AG10803 (cell line): ENCODE measurements around the gene PCDHA1.

Experiments used
- DNase-seq: peaks from one replicate; pipeline ENCODE4 v3.0.0; 2010; ENCODE audit warnings: low read depth
- H3K4me3 ChIP-seq: 2 replicates; pipeline ENCODE4 v1.5.1; 2011; ENCODE audit warnings: mild to moderate bottlenecking, low read length, control low read depth
- CTCF ChIP-seq: conservative IDR thresholded peaks from 2 replicates; pipeline ENCODE4 v1.5.1; 2011; ENCODE audit warnings: mild to moderate bottlenecking, low read length, control low read depth, inconsistent platforms

PCDHA1 gene

GRCh38 chr5:140988100-140988499, 202.2 kb downstream of the PCDHA1 start:
- no peak for DNase-seq
- TF ChIP-seq CTCF, result no peak
- H3K4me3 ChIP-seq, result no peak overlapping the region

DNA sequence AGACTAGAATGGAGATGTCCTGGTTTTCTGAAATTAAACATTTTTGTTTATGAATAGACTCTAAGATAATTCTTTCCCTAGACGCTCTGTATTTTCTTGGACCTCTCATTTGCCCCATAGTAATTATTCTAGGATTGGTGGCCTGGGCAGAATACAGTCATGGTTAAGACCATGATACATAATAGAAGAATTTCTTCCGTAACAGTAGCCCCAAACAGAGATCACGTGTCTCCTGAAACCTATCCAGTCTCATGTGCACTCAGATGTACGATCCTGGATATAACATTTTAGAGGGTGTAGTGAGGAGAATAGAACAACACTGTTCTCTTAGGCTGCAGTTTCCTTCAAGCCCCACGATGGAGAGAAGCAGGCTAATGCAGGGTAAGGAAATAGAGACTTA, 202.7 kb downstream of the PCDHA1 start:
- no peak overlapping the region for H3K4me3 ChIP-seq
- no peak for TF ChIP-seq CTCF
- no peak for DNase-seq

DNA sequence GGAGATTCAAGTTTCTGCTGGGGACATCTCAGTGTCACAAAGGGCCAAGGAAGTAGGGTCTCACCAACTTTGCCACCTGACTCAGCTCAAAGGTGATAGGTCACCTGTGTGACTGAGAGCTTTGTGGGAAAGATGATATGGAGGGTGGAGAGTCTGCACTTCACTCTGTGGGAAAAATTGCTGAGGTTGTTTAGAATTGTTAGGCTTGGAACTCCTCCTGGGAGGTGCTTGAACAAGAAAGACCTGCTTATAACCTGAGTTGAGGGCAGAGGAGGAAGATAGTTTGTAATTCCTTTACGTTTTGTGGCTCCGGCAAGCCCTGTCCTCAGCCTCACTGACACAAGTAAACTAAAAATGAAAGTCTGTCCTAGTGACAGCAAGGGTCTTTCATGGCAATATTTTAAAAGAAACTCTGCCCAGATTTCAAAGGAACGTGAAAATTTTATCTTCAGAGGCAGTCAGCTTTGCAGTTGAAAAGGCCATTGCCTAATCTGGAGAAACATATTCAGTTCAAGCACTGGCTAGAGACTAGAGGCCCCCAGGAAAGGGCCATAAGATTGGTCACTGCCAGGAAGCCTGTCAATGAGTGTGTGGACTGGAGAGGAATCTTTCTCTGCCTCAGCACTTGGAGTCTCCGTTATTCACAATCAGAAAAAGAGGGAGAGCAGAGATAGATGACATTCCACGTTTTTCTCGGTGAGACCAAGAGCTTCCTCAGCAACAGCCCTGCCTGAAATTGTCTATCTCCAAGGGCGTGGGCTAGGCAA, 203.5 kb downstream of the PCDHA1 start:
- no peak overlapping the region for H3K4me3 ChIP-seq
- no peak for TF ChIP-seq CTCF
- no peak for DNase-seq

DNA sequence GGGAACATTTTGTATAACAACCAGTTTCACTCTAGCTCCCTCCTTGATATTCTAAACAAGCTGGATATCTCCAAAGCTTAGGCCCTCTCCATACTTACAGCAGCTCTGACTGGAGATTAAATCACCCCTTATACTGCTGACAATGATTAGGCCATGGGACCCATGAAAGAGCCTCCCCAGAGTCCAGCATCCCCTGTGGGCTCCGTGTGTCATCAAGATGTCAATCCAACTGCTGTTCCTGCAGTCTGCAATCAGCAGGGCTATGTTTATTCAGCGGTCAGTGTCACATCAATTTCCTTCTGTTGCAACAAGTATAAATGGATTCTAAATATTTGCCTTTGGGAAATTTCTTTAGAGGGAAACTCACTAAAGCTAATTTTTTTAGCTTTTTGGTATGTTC, 206.9 kb downstream of the PCDHA1 start:
- DNase-seq, result no peak
- no peak for TF ChIP-seq CTCF
- H3K4me3 ChIP-seq, result no peak overlapping the region

DNA sequence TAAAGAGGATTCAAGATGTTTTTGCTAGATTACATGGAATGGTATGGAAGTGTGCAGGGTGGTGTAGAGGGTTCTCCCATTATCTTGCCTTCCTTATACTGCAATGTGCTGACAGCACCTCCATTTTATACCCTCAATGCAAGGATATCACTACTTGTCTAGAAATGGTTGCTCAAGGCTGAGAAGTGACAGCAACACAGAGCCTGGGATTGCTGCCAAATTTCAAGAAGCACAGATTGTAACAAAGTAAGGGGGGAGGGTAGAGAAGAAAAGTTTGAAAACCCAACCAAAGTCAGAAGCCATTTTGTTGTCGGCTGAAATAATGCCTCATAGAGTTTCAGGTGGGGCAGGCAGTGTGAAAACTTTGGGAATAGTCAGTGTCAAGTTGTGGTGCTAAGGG, 210.1 kb downstream of the PCDHA1 start:
- no peak for TF ChIP-seq CTCF
- no peak overlapping the region for H3K4me3 ChIP-seq
- no peak for DNase-seq

- TF ChIP-seq CTCF, result no peak
- no peak overlapping the region for H3K4me3 ChIP-seq
- DNase-seq, result no peak
Measured at GRCh38 chr5:140998921-140999410, 213.0 kb downstream of the PCDHA1 start.

GRCh38 chr5:141001446-141001843, 215.5 kb downstream of the PCDHA1 start:
- no peak overlapping the region for H3K4me3 ChIP-seq
- DNase-seq, result no peak
- no peak for TF ChIP-seq CTCF
